Activated naive CD4-positive, alpha-beta T cell treated with anti-CD3 and anti-CD28 coated beads, Interleukin-2, amount 10 ng/mL, durations not matched to agents 7 days and 5 days (primary cell): ENCODE measurements around the gene PAK4.

Source experiments
- CTCF ChIA-PET: fragments of 350-600 bp; sonication (Branson Sonifier 250); formaldehyde crosslinking; loops from one replicate; lab custom pipeline; 2021; ENCODE audit warnings: antibody characterized with exemption; lab: Charles Lee
- DNase-seq: peaks from one replicate; pipeline ENCODE4 v3.0.0-alpha.2; 2020
- H3K27ac Mint-ChIP-seq: one replicate; pipeline ENCODE4 v1.8.0; 2021; ENCODE audit warnings: mild to moderate bottlenecking, moderate library complexity, mixed read lengths
- H3K27me3 Mint-ChIP-seq: one replicate; pipeline ENCODE4 v1.8.0; 2021; ENCODE audit warnings: mild to moderate bottlenecking, mixed read lengths
- H3K36me3 Mint-ChIP-seq: one replicate; pipeline ENCODE4 v1.8.0; 2021; ENCODE audit warnings: mixed read lengths
- H3K4me1 Mint-ChIP-seq: one replicate; pipeline ENCODE4 v1.8.0; 2021; ENCODE audit warnings: mixed read lengths
- H3K4me3 Mint-ChIP-seq: one replicate; pipeline ENCODE4 v1.8.0; 2021; ENCODE audit warnings: mild to moderate bottlenecking, moderate library complexity, mixed read lengths
- H3K9me3 Mint-ChIP-seq: one replicate; pipeline ENCODE4 v1.8.0; 2021; ENCODE audit warnings: mixed read lengths

The PAK4 gene

DNA sequence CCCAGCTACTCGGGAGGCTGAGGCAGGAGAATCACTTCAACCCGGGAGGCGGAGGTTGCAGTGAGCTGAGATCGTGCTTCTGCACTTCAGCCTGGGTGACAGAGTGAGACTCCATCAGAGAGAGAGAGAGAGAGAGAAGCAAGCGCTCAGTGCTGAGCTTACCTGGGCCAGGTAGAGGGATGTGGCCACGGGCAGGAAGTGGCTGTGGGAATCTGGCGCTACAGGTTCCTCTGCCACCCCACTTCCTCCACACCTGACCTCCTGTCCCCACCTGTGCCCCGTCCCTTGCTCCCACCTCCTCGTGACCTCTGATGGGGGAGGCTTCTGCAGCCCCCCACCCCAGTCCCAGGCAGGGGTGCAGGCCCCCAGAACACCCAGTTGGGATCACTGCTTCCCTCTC is 70.2 kb downstream of the PAK4 start:
- CTCF ChIA-PET: interaction anchor here (1.6 kb wide), 1 partner anchor 132 kb away, joined by 3 read pairs; no protein-coding TSS in a partner anchor
- Mint-ChIP-seq H3K27me3 (peaks cover 81% of the 10 kb centered on the region), H3K36me3 (no peaks in the 10 kb centered on the region), H3K27ac (no peak overlapping the region), H3K4me1 (peaks cover 23% of the 10 kb centered on the region), H3K9me3 (no peaks in the 10 kb centered on the region), H3K4me3 (no peak overlapping the region)
- no peak for DNase-seq

GRCh38 chr19:39196320-39196719 is 70.7 kb downstream of the PAK4 start:
- peaks cover 87% of the 10 kb centered on the region for H3K27me3 Mint-ChIP-seq

DNA sequence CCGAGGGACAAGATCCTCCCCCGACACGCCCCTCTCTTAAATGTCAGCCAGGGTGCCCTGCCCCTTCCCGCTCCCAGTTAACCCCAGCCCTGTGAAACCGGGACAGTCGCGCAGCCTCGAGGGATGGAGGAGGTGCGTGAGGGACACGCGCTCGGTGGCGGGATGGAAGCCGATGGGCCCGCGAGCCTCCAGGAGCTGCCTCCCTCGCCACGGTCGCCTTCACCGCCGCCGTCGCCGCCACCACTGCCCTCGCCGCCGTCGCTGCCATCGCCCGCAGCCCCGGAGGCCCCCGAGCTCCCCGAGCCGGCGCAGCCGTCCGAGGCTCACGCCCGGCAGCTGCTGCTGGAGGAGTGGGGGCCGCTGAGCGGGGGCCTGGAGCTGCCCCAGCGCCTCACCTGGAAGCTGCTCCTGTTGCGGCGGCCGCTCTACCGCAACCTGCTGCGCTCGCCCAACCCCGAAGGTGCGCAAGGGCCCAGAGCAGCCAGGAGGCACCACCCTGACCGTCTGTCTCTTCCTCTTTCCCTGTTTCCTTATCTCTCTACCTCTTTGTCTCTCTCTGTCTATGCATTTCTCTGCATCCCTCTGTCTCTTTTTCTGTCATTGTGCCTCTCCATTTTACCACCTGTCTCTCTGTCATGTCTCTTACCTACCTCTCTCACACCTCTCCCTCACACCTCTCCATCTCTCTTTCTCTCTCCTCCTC is 71.4 kb downstream of the PAK4 start, which contains the start of gene NCCRP1:
Gene NCCRP1 (plus strand): TSS at position 105 of the 703 bp plus-strand sequence. CDS start 19 bp downstream, at position 124.
- no peaks in the 10 kb centered on the region for H3K36me3 Mint-ChIP-seq
- no peak within 1 kb of the TSS for H3K27ac Mint-ChIP-seq
- no peak for DNase-seq
- H3K4me3 Mint-ChIP-seq: no peak within 1 kb of the TSS
- no peaks in the 10 kb centered on the region for H3K9me3 Mint-ChIP-seq
- H3K4me1 Mint-ChIP-seq: peaks cover 23% of the 10 kb centered on the region
- peaks cover 92% of the 10 kb centered on the region for H3K27me3 Mint-ChIP-seq
- CTCF ChIA-PET: interaction anchor here (1.6 kb wide), 1 partner anchor 131 kb away, joined by 3 read pairs; no protein-coding TSS in a partner anchor

More at GRCh38 chr19:39196320-39196719, 70.7 kb downstream of the PAK4 start:
- H3K27ac Mint-ChIP-seq: no peak overlapping the region
- no peaks in the 10 kb centered on the region for H3K9me3 Mint-ChIP-seq
- peaks cover 23% of the 10 kb centered on the region for H3K4me1 Mint-ChIP-seq
- no peak for DNase-seq
- no peak overlapping the region for H3K4me3 Mint-ChIP-seq
- no peaks in the 10 kb centered on the region for H3K36me3 Mint-ChIP-seq
- CTCF ChIA-PET: interaction anchor here (1.6 kb wide), 1 partner anchor 131 kb away, joined by 3 read pairs; no protein-coding TSS in a partner anchor

DNA sequence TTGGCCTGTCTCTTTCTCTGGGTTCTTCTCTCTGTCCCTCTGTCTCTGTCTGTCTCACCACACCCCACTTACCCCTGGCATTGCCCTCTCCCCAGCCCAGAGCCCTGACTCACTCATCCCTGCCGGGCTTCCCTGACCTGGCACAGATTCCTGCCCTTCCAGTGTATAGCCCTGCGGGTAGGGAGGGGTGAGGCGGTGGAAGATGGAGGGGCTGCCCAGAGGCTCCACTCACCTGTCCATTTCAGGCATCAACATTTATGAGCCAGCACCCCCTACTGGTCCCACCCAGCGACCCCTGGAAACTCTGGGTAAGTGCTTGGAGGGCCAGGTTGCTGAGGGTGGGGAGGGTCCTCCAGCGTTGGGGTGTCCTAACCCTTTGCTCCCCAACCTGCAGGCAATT is 72.2 kb downstream of the PAK4 start:
- Mint-ChIP-seq H3K36me3 (no peaks in the 10 kb centered on the region), H3K4me1 (peaks cover 23% of the 10 kb centered on the region), H3K27ac (no peak overlapping the region), H3K9me3 (no peaks in the 10 kb centered on the region), H3K27me3 (peaks cover 95% of the 10 kb centered on the region), H3K4me3 (no peak overlapping the region)
- CTCF ChIA-PET: no interaction called here
- DNase-seq: no peak

GRCh38 chr19:39199025-39199424 is 73.4 kb downstream of the PAK4 start:
- H3K36me3 Mint-ChIP-seq: no peaks in the 10 kb centered on the region
- CTCF ChIA-PET: interaction anchor here (0.6 to 1.2 kb wide), 3 partner anchors 8 to 77 kb away, joined by 3 read pairs; no protein-coding TSS in a partner anchor
- H3K9me3 Mint-ChIP-seq: no peaks in the 10 kb centered on the region
- no peak overlapping the region for H3K27ac Mint-ChIP-seq
- peaks cover 23% of the 10 kb centered on the region for H3K4me1 Mint-ChIP-seq
- no peak overlapping the region for H3K4me3 Mint-ChIP-seq
- DNase-seq: no peak
- H3K27me3 Mint-ChIP-seq: peaks cover 97% of the 10 kb centered on the region

DNA sequence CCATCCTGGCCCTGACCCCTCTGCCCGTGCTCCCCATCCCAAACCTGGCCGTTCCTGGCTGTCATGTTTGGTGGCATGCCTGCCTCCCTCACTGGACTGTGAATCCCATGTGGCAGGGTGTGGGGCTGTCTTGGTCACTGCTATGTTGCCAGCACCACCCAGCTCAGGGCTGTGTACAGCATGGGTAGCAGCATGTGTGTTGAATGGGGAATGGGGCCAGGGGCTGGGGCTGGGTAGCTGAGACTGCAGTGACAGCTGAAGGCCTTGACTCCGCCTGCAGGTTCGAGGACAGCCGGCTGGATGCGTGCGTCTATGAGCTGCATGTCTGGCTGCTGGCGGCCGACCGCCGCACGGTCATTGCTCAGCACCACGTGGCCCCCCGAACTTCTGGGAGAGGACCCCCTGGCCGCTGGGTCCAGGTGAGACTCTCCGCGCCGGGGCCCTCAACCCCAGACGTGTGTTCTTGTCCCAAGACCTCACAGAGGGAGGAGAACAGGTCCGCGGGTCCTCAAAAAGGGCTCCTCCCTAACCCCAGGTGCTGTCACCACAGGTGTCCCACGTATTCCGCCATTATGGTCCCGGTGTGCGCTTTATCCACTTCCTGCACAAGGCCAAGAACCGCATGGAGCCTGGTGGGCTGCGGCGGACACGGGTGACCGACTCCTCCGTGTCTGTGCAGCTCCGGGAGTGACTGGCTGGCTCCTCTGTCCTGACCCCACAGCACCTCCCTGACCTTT is 74.6 kb downstream of the PAK4 start:
- CTCF ChIA-PET: interaction anchor here (1.1 kb wide), 1 partner anchor 89 kb away, joined by 3 read pairs; no protein-coding TSS in a partner anchor
- Mint-ChIP-seq H3K27ac (no peak overlapping the region), H3K4me3 (no peak overlapping the region), H3K36me3 (no peaks in the 10 kb centered on the region), H3K9me3 (no peaks in the 10 kb centered on the region), H3K27me3 (peaks cover 100% of the 10 kb centered on the region), H3K4me1 (peaks cover 21% of the 10 kb centered on the region)
- DNase-seq: no peak

- peaks cover 15% of the 10 kb centered on the region for H3K4me1 Mint-ChIP-seq
- CTCF ChIA-PET: interaction anchor here (1.1 kb wide), 1 partner anchor 90 kb away, joined by 3 read pairs; no protein-coding TSS in a partner anchor
- peaks cover 100% of the 10 kb centered on the region for H3K27me3 Mint-ChIP-seq
- no peak overlapping the region for H3K4me3 Mint-ChIP-seq
- no peaks in the 10 kb centered on the region for H3K9me3 Mint-ChIP-seq
- H3K36me3 Mint-ChIP-seq: no peaks in the 10 kb centered on the region
- H3K27ac Mint-ChIP-seq: no peak overlapping the region
- no peak for DNase-seq
These were observed 75.2 kb downstream of the PAK4 start for GRCh38 chr19:39200803-39201115.

GRCh38 chr19:39202998-39203355 is 77.4 kb downstream of the PAK4 start:
- no peak overlapping the region for H3K4me3 Mint-ChIP-seq
- no peaks in the 10 kb centered on the region for H3K4me1 Mint-ChIP-seq
- no peaks in the 10 kb centered on the region for H3K9me3 Mint-ChIP-seq
- no peaks in the 10 kb centered on the region for H3K36me3 Mint-ChIP-seq
- DNase-seq: no peak
- H3K27me3 Mint-ChIP-seq: peaks cover 89% of the 10 kb centered on the region
- no peak overlapping the region for H3K27ac Mint-ChIP-seq
- CTCF ChIA-PET: no interaction called here

- CTCF ChIA-PET: no interaction called here
- Mint-ChIP-seq H3K4me3 (no peak within 1 kb of the TSS), H3K4me1 (no peaks in the 10 kb centered on the region), H3K9me3 (no peaks in the 10 kb centered on the region), H3K27me3 (peaks cover 87% of the 10 kb centered on the region), H3K27ac (no peak within 1 kb of the TSS), H3K36me3 (no peaks in the 10 kb centered on the region)
- no peak for DNase-seq
These were observed 78.1 kb downstream of the PAK4 start, which contains the start of gene SYCN for GRCh38 chr19:39203372-39204341. SYCN (minus strand) TSS chr19:39204263; CDS start chr19:39204254, 9 bp downstream.

DNA sequence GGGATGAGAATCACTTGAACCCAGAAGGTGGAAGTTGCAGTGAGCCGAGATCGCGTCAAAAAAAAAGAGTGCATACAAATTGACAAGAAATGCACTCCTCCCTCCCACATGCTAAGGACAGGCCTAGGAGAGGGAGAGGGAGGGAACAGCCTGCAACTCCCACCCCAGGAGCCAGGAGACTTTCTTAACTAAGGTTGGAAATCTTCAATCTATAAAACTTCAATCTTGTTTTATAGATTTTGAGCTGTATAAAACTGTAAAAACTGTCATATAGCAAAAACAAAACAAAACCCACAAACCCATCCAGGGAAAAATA is 79.8 kb downstream of the PAK4 start:
- no peaks in the 10 kb centered on the region for H3K9me3 Mint-ChIP-seq

DNA sequence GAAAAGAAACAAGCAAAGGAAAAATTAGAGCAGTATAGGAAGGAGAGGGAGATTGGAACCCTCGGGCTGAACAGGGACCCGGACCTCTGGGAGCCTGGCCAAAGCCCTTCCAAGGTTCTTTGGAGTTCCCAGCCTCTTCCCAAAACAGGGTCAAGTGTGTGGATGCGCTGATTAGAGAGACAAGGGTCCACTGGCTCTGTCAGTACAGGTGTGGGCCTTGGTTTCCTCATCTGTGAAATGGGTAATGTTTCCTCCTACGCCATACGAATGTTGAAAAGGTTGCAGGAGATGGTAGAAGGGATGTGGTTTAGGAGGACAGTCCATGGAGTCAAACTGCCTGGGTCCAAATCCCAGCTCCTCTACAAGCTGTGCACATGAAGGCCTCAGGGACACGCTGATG is 80.5 kb downstream of the PAK4 start:
- CTCF ChIA-PET: no interaction called here
- Mint-ChIP-seq H3K27me3 (peaks cover 70% of the 10 kb centered on the region), H3K27ac (no peak overlapping the region), H3K4me3 (no peak overlapping the region), H3K36me3 (no peaks in the 10 kb centered on the region), H3K4me1 (no peaks in the 10 kb centered on the region), H3K9me3 (no peaks in the 10 kb centered on the region)
- DNase-seq: no peak

More for the DNA sequence above, 79.8 kb downstream of the PAK4 start:
- Mint-ChIP-seq H3K36me3 (no peaks in the 10 kb centered on the region), H3K4me1 (no peaks in the 10 kb centered on the region), H3K27me3 (peaks cover 76% of the 10 kb centered on the region), H3K4me3 (no peak overlapping the region), H3K27ac (no peak overlapping the region)
- CTCF ChIA-PET: no interaction called here
- no peak for DNase-seq

DNA sequence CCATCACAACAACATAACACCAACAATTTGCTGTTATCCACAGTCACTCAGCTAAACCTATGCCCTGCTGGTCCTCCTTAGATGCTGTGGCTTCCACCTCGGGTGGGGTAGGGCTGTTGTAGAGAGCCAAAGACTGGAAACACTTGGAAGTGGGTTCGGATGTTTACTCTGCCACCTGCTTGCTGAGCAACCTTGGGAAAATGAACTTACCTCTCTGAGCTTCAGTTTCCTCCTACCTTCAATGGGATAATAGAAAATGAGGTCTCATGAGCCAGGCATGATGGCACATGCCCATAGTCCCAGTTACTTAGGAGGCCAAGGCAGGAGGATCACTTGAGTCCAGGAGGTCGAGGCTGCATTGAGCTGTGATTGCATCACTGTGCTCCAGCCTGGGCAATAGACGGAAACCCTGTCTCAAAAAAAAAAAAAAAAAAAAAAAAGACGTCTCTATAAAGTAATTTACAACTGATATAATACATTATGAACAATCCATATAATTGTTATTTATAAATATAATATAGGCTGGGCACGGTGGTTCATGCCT is 81.8 kb downstream of the PAK4 start:
- Mint-ChIP-seq H3K4me3 (no peak overlapping the region), H3K27me3 (peaks cover 67% of the 10 kb centered on the region), H3K4me1 (no peaks in the 10 kb centered on the region), H3K36me3 (no peaks in the 10 kb centered on the region), H3K9me3 (no peaks in the 10 kb centered on the region), H3K27ac (no peak overlapping the region)
- CTCF ChIA-PET: interaction anchor here (0.6 kb wide), 1 partner anchor 8 kb away, joined by 3 read pairs; no protein-coding TSS in a partner anchor
- DNase-seq: no peak

DNA sequence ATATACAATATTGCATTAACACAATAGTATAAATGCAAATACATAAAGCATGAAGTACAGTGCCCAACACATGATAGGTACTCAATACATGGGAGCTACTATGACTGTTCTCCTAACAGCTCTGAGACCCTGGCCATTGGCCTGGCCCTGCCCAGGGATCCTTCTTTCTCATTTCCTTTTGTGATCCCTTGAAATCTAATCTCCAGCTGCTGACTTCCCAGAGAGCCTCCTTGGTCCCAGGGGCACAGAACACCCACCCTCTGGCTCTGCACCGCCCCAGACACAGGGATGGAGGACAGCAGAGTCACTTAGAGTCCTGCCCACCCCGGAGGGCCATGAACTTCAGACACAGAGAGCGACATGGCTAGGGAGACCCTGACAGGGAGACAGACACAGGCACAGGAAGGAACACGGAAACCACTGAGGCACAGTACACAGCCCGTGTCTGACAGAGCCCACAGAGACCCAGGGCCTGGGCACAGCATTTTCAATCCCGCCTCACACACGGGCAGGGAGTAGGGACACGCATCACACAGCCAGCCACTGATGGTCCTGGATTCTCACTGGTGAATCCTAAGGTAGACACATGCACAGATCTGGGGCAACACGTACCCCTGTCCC is 82.7 kb downstream of the PAK4 start:
- H3K27ac Mint-ChIP-seq: no peak overlapping the region

More for the DNA sequence above, 82.7 kb downstream of the PAK4 start:
- H3K27me3 Mint-ChIP-seq: peaks cover 58% of the 10 kb centered on the region
- DNase-seq: no peak
- H3K4me1 Mint-ChIP-seq: no peaks in the 10 kb centered on the region
- H3K4me3 Mint-ChIP-seq: no peak overlapping the region
- H3K36me3 Mint-ChIP-seq: no peaks in the 10 kb centered on the region
- no peaks in the 10 kb centered on the region for H3K9me3 Mint-ChIP-seq
- CTCF ChIA-PET: no interaction called here
